Measurements from ENCODE around the gene PRMT5. TPM values are rescaled to one million over a fixed set of nuclear protein-coding genes. Genes with fewer than 3 reads are reported as not detected.
"Not testable (repeated sequence)": the region's sequence is repeated elsewhere in the genome, so short reads cannot be mapped to it uniquely, and the experiment has no call there.

The PRMT5 gene
- total and polyA plus RNA-seq, 2 donors from 2014 or later: 58.7 to 64.2 TPM

DNA sequence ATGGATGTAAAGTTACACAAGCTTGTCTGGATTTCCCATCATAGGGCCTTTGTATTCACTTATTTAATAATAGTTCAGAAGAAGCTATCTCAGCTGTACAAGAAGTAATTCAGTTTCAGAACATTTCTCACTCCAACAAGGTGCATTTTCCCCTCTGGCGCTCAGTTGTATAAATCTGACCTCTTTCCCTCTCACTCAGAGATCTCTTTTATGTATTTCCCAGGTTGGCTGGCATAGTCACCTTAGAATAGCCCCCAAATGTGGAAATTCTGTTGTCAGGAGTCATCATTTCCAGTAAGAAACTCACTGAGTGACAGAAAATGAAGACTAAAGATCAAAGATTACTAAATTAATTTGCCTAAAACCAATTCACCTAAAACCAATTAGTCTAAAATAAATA, 42.0 kb upstream of the PRMT5 start:
- Histone ChIP-seq H3K4me3 (ENCODE audit: low read length in 3 of 3) (no peak overlapping the region), H3K4me1 (ENCODE audit: control insufficient read depth in 2 of 3, insufficient read depth in 2 of 3, low read depth in 1 of 3, low read length in 3 of 3) (peaks cover 0 to 12% (median 7%) of the 10 kb centered on the region in 3 donors), H3K27me3 (ENCODE audit: control insufficient read depth, insufficient read depth, low read length) (no peaks in the 10 kb centered on the region), H3K27ac (ENCODE audit: low read depth in 2 of 2, low read length in 2 of 2) (no peak overlapping the region), H3K9me3 (ENCODE audit: control insufficient read depth in 2 of 3, insufficient read depth in 1 of 3, low read length in 3 of 3) (no peaks in the 10 kb centered on the region), H3K36me3 (ENCODE audit: control insufficient read depth in 2 of 3, insufficient read depth in 3 of 3, low read length in 3 of 3) (peaks cover 8 to 22% (median 9%) of the 10 kb centered on the region in 3 donors), H3K9ac (ENCODE audit: low read length in 3 of 3) (no peak overlapping the region)
- FAIRE-seq: no peak
- DNase-seq: peak in 1 of 5 donors; percentile 2
- intact Hi-C loops (cut with DNase I): no loop called here
- TF ChIP-seq, protein P1, sequence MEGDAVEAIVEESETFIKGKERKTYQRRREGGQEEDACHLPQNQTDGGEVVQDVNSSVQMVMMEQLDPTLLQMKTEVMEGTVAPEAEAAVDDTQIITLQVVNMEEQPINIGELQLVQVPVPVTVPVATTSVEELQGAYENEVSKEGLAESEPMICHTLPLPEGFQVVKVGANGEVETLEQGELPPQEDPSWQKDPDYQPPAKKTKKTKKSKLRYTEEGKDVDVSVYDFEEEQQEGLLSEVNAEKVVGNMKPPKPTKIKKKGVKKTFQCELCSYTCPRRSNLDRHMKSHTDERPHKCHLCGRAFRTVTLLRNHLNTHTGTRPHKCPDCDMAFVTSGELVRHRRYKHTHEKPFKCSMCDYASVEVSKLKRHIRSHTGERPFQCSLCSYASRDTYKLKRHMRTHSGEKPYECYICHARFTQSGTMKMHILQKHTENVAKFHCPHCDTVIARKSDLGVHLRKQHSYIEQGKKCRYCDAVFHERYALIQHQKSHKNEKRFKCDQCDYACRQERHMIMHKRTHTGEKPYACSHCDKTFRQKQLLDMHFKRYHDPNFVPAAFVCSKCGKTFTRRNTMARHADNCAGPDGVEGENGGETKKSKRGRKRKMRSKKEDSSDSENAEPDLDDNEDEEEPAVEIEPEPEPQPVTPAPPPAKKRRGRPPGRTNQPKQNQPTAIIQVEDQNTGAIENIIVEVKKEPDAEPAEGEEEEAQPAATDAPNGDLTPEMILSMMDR (IDR thresholded peaks at IDR 0.05; ENCODE audit: borderline replicate concordance, extremely low read depth, insufficient read depth): no peak

DNA sequence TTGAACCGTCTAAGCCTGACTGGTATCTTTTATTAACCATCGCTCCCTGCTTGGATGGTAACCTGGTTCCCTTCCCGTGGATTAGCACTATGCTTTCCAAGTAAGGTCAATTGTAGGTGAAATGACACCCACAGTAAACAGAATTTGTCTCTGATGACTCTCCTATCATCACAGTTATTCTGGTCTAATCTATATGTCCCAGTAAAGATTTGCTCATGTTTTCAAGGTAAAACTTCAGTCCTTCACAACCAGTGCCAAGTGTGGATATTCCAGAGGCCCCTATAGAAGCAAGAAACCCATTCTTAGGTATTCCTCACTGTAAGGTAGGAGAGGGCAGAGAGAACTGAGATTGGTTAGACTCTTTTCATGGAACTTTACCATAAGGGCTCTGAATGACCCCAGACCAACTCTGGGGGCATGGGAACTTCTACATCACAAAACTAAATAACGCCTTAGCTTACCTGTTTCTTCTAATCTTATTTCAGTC, 37.6 kb upstream of the PRMT5 start:
- Histone ChIP-seq H3K4me3 (ENCODE audit: low read length in 3 of 3) (no peak overlapping the region), H3K36me3 (ENCODE audit: control insufficient read depth in 2 of 3, insufficient read depth in 3 of 3, low read length in 3 of 3) (peaks cover 0 to under 1% (median 0%) of the 10 kb centered on the region in 3 donors), H3K4me1 (ENCODE audit: control insufficient read depth in 2 of 3, insufficient read depth in 2 of 3, low read depth in 1 of 3, low read length in 3 of 3) (no peaks in the 10 kb centered on the region), H3K27me3 (ENCODE audit: control insufficient read depth, insufficient read depth, low read length) (no peaks in the 10 kb centered on the region), H3K9me3 (ENCODE audit: control insufficient read depth in 2 of 3, insufficient read depth in 1 of 3, low read length in 3 of 3) (no peaks in the 10 kb centered on the region), H3K27ac (ENCODE audit: low read depth in 2 of 2, low read length in 2 of 2) (no peak overlapping the region), H3K9ac (ENCODE audit: low read length in 3 of 3) (no peak overlapping the region)
- TF ChIP-seq, protein P1 (IDR thresholded peaks at IDR 0.05; ENCODE audit: borderline replicate concordance, extremely low read depth, insufficient read depth): no peak
- FAIRE-seq (no peak), DNase-seq (no peak)
- intact Hi-C loops (cut with DNase I): no loop called here

DNA sequence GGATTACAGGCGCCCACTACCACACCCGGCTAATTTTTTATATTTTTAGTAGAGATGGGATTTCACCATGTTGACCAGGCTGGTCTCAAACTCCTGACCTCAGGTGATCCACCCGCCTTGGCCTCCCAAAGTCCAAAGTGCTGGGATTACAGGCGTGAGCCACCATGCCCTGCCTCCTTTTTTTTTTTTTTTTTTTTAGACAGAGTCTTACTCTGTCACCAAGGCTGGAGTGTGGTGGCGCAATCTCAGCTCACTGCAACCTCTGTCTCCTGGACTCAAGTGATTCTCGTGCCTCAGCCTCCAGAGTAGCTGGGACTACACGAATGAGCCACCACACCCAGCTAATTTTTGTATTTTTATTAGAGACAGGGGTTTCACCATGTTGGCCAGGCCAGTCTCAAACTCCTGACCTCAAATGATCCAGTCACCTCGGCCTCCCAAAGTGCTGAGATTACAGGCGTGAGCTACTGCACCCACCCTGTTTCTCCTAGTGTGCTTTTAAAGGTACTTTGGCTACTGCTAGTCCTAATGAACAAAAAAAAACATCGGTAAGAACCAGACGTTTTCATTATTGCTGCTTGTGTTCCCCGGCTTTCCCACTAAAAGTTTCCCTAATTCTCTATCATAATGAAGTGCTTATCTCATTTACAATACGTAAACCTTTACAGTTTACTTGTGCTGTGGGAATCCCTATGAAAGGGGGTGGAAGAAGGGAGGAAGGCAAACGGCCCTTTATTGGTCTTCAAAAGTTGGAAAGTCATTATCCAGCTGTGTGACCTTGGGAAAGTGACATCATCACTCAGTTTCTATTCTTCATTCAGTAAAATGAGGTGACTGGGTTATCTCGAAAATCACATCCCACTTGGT, 37.0 kb upstream of the PRMT5 start:
- H3K27ac ChIP-seq (ENCODE audit: low read depth in 2 of 2, low read length in 2 of 2); DNase-seq; H3K36me3 ChIP-seq (ENCODE audit: control insufficient read depth in 2 of 3, insufficient read depth in 3 of 3, low read length in 3 of 3); intact Hi-C loops (cut with DNase I); H3K9me3 ChIP-seq (ENCODE audit: control insufficient read depth in 2 of 3, insufficient read depth in 1 of 3, low read length in 3 of 3); H3K4me3 ChIP-seq (ENCODE audit: low read length in 3 of 3); H3K9ac ChIP-seq (ENCODE audit: low read length in 3 of 3); H3K27me3 ChIP-seq (ENCODE audit: control insufficient read depth, insufficient read depth, low read length); H3K4me1 ChIP-seq (ENCODE audit: control insufficient read depth in 2 of 3, insufficient read depth in 2 of 3, low read depth in 1 of 3, low read length in 3 of 3); FAIRE-seq: not testable (repeated sequence)

DNA sequence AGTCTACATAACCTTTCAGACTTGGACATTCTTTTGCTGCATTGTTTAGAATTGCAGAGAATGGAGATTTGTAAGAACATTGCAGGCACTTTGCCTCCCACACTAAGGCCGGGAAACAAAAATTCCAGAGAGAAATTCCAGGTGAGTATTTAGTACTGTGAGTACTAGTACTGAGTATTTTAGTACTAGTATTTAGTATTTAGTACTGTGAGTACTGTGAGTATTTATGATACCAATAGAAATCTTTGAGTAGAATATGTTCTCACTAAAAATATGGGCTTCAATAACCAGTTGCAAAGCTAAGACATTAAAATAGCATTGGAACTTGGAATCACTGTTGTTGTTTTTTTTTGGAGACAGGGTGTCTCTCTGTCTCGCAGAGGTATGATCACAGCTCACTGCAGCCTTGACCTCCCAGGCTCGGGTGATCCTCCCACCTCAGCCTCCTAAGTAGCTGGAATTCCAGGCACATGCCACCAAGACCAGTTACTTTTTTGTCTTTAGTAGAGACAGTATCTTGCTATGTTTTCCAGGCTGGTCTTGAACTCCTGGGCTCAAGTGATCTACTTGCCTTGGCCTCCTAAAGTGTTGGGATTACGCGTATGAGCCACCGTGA, 33.0 kb upstream of the PRMT5 start:
- FAIRE-seq (no peak), DNase-seq (no peak)
- no peaks in the 10 kb centered on the region for H3K9me3 ChIP-seq (ENCODE audit: control insufficient read depth in 2 of 3, insufficient read depth in 1 of 3, low read length in 3 of 3)
- H3K27ac ChIP-seq (ENCODE audit: low read depth in 2 of 2, low read length in 2 of 2): no peak overlapping the region
- H3K4me3 ChIP-seq (ENCODE audit: low read length in 3 of 3): no peak overlapping the region
- no peaks in the 10 kb centered on the region for H3K4me1 ChIP-seq (ENCODE audit: control insufficient read depth in 2 of 3, insufficient read depth in 2 of 3, low read depth in 1 of 3, low read length in 3 of 3)
- no peaks in the 10 kb centered on the region for H3K36me3 ChIP-seq (ENCODE audit: control insufficient read depth in 2 of 3, insufficient read depth in 3 of 3, low read length in 3 of 3)
- intact Hi-C loops (cut with DNase I): no loop called here
- H3K9ac ChIP-seq (ENCODE audit: low read length in 3 of 3): no peak overlapping the region
- H3K27me3 ChIP-seq (ENCODE audit: control insufficient read depth, insufficient read depth, low read length): no peaks in the 10 kb centered on the region
- TF ChIP-seq, protein P1 (IDR thresholded peaks at IDR 0.05; ENCODE audit: borderline replicate concordance, extremely low read depth, insufficient read depth): no peak

All from kidney (tissue), 14 donors.